ENCODE measurements around the gene ASCL5.

ASCL5 gene

DNA sequence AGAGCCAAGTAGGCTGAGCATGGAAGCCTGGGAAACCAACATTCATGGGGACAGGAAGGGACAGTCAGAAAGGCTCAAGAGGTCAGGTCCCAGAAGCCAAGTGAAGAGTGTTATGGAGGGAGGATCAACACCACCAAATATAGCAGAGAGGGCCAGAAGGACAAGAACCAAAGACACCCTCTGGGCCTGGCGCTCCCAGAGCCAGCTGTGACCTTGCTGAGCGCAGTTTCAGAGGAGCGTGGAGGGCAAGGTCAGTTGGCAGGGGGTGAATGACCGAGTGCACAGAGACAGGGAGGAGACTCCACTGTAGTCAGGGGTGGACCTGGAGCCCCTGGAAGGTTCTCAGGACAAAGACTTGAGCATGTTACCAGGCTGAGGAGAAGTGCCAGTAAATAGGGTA is 4.4 kb upstream of the ASCL5 start:
- Histone ChIP-seq H4K20me1 (ENCODE audit: control insufficient read depth, insufficient read depth, low read depth, low read length) (no peaks in the 10 kb centered on the region), H3K27me3 (ENCODE audit: control insufficient read depth, low read length) (no peaks in the 10 kb centered on the region), H3K4me1 (ENCODE audit: control insufficient read depth, low read length) (no peaks in the 10 kb centered on the region), H3K79me2 (ENCODE audit: control insufficient read depth, low read length) (no peaks in the 10 kb centered on the region), H3K27ac (ENCODE audit: low read depth, low read length) (no peak overlapping the region), H3K4me3 (ENCODE audit: low read length) (no peak overlapping the region), H3K4me2 (ENCODE audit: low read length) (no peak overlapping the region), H3K36me3 (ENCODE audit: control insufficient read depth, low read length) (no peaks in the 10 kb centered on the region), H3F3A (ENCODE audit: control insufficient read depth, insufficient read depth) (no peaks in the 10 kb centered on the region), H3K9me3 (ENCODE audit: control insufficient read depth, insufficient read depth, low read length) (no peaks in the 10 kb centered on the region), H3K9me2 (replicated peaks; ENCODE audit: control insufficient read depth, low read length) (no peaks in the 10 kb centered on the region)
- TF ChIP-seq EZH2phosphoT487 (IDR thresholded peaks at IDR 0.05; ENCODE audit: borderline replicate concordance, low read length) (no peak), CTCF (IDR thresholded peaks at IDR 0.05; ENCODE audit: low read depth, low read length, poor library complexity, severe bottlenecking) (no peak)

- peaks cover 10% of the 10 kb centered on the region; the same call in 1 of the 2 replicates for H3K27me3 ChIP-seq (ENCODE audit: control insufficient read depth, low read length)
- no peaks in the 10 kb centered on the region for H4K20me1 ChIP-seq (ENCODE audit: control insufficient read depth, insufficient read depth, low read depth, low read length)
- no peak for TF ChIP-seq CTCF (IDR thresholded peaks at IDR 0.05; ENCODE audit: low read depth, low read length, poor library complexity, severe bottlenecking)
- no peak for TF ChIP-seq EZH2phosphoT487 (IDR thresholded peaks at IDR 0.05; ENCODE audit: borderline replicate concordance, low read length)
- no peak overlapping the region for H3K4me3 ChIP-seq (ENCODE audit: low read length)
- H3K9me3 ChIP-seq (ENCODE audit: control insufficient read depth, insufficient read depth, low read length): no peaks in the 10 kb centered on the region
- no peak overlapping the region for H3K4me2 ChIP-seq (ENCODE audit: low read length)
- H3K27ac ChIP-seq (ENCODE audit: low read depth, low read length): no peak overlapping the region
- H3K36me3 ChIP-seq (ENCODE audit: control insufficient read depth, low read length): no peaks in the 10 kb centered on the region
- H3K79me2 ChIP-seq (ENCODE audit: control insufficient read depth, low read length): no peaks in the 10 kb centered on the region
- H3K4me1 ChIP-seq (ENCODE audit: control insufficient read depth, low read length): no peaks in the 10 kb centered on the region
- no peaks in the 10 kb centered on the region for H3K9me2 ChIP-seq (replicated peaks; ENCODE audit: control insufficient read depth, low read length)
- no peaks in the 10 kb centered on the region for H3F3A ChIP-seq (ENCODE audit: control insufficient read depth, insufficient read depth)
Observed at GRCh38 chr1:201128962-201129361, 2.0 kb upstream of the ASCL5 start.

DNA sequence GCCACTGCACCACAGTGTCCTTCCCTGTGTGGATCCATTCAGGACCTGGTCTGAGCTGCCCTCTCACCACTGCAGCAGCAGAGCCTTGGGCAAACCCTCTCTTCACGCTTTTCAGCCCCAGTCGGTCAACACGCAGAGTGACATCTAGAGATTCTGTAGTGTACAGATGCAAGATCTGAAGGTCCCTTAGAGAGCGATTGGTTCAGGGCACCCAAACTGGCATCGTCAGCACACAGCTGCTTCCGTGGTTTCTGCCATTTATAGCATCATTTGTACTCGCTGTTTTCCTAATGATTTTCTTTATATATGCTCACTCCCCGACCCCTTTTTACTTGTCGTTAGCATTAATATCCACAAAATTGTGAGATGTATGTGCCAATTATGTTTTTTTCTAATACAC is 1.5 kb upstream of the ASCL5 start:
- Histone ChIP-seq H3K36me3 (ENCODE audit: control insufficient read depth, low read length) (no peaks in the 10 kb centered on the region), H3K4me3 (ENCODE audit: low read length) (no peak overlapping the region), H3K4me1 (ENCODE audit: control insufficient read depth, low read length) (no peaks in the 10 kb centered on the region), H3K79me2 (ENCODE audit: control insufficient read depth, low read length) (no peaks in the 10 kb centered on the region), H3K9me2 (replicated peaks; ENCODE audit: control insufficient read depth, low read length) (no peaks in the 10 kb centered on the region), H3K27ac (ENCODE audit: low read depth, low read length) (no peak overlapping the region), H3K9me3 (ENCODE audit: control insufficient read depth, insufficient read depth, low read length) (no peaks in the 10 kb centered on the region), H4K20me1 (ENCODE audit: control insufficient read depth, insufficient read depth, low read depth, low read length) (no peaks in the 10 kb centered on the region), H3F3A (ENCODE audit: control insufficient read depth, insufficient read depth) (no peaks in the 10 kb centered on the region), H3K4me2 (ENCODE audit: low read length) (no peak overlapping the region), H3K27me3 (ENCODE audit: control insufficient read depth, low read length) (peaks cover 15% of the 10 kb centered on the region; the same call in 1 of the 2 replicates)
- TF ChIP-seq EZH2phosphoT487 (IDR thresholded peaks at IDR 0.05; ENCODE audit: borderline replicate concordance, low read length) (no peak), CTCF (IDR thresholded peaks at IDR 0.05; ENCODE audit: low read depth, low read length, poor library complexity, severe bottlenecking) (no peak)
